ENCODE results near the gene ZBTB12. TPM values are rescaled to one million over a fixed set of nuclear protein-coding genes. Genes with fewer than 3 reads are reported as not detected.

The ZBTB12 gene
- total RNA-seq, 4 donors from 2014 or later = 0.38 to 1.7 (median 0.93) TPM

- TF ChIP-seq CTCF (IDR thresholded peaks at IDR 0.05; ENCODE audit: low read depth) = no peak
These were observed 43.2 kb downstream of the ZBTB12 start for GRCh38 chr6:31858707-31859106.

- TF ChIP-seq CTCF (IDR thresholded peaks at IDR 0.05; ENCODE audit: low read depth) = no peak
These were observed 50.4 kb downstream of the ZBTB12 start for GRCh38 chr6:31851485-31851832.

GRCh38 chr6:31850765-31851484 is 51.0 kb downstream of the ZBTB12 start:
- no peak for TF ChIP-seq CTCF (IDR thresholded peaks at IDR 0.05; ENCODE audit: low read depth)

Small RNAs within 50 kb of the gene (small RNA-seq; reads per million reads assigned to genes)
- not detected for gene AL645922.1

Other genes starting within 250 kb of the ZBTB12 start
- gene BAG6, start 249.4 kb downstream of the ZBTB12 start, total RNA-seq = 100 to 1,000 TPM; 152 to 230 (median 170) TPM
- gene APOM, start 246.2 kb downstream of the ZBTB12 start, total RNA-seq = 1 to 10 TPM; 1.5 to 4.4 (median 3.1) TPM
- 10 to 100 TPM; 12.9 to 19.2 (median 15.7) TPM for gene C6orf47, start 241.3 kb downstream of the ZBTB12 start, total RNA-seq
- gene GPANK1, start 237.1 kb downstream of the ZBTB12 start, total RNA-seq = 10 to 100 TPM; 13.4 to 20.0 (median 16.7) TPM
- 100 to 1,000 TPM; 146 to 170 (median 165) TPM for gene CSNK2B, start 236.0 kb downstream of the ZBTB12 start, total RNA-seq
- gene LY6G5B, start 232.1 kb downstream of the ZBTB12 start, total RNA-seq = 10 to 100 TPM in 1 of 4 donors, 1 to 10 TPM in 3; 4.4 to 19.2 (median 6.5) TPM
- 1 to 10 TPM in 2 of 4 donors, not detected in 2; 1.4 to 1.5 TPM for gene LY6G5C, start 221.0 kb downstream of the ZBTB12 start, total RNA-seq
- gene ABHD16A, start 198.8 kb downstream of the ZBTB12 start, total RNA-seq = 10 to 100 TPM; 29.2 to 45.1 (median 35.6) TPM
- gene LY6G6F, start 195.2 kb downstream of the ZBTB12 start, total RNA-seq = not detected
- gene LY6G6D, start 186.7 kb downstream of the ZBTB12 start, total RNA-seq = not detected
- not detected for gene LY6G6C, start 180.3 kb downstream of the ZBTB12 start, total RNA-seq
- gene MPIG6B, start 178.7 kb downstream of the ZBTB12 start, total RNA-seq = under 1 TPM in 1 of 4 donors, not detected in 3; 0.33 TPM
- 100 to 1,000 TPM; 112 to 189 (median 160) TPM for gene DDAH2, start 172.8 kb downstream of the ZBTB12 start, total RNA-seq
- gene CLIC1, start 165.6 kb downstream of the ZBTB12 start, total RNA-seq = 100 to 1,000 TPM; 181 to 503 (median 311) TPM
- 10 to 100 TPM in 2 of 4 donors, 1 to 10 TPM in 2; 7.5 to 24.5 (median 9.0) TPM for gene MSH5, start 162.1 kb downstream of the ZBTB12 start, total RNA-seq
- 1 to 10 TPM in 2 of 4 donors, not detected in 2; 2.0 to 8.3 TPM for gene SAPCD1, start 139.4 kb downstream of the ZBTB12 start, total RNA-seq
- gene VWA7, start 124.8 kb downstream of the ZBTB12 start, total RNA-seq = not detected
- gene VARS1, start 106.3 kb downstream of the ZBTB12 start, total RNA-seq = 10 to 100 TPM; 20.6 to 49.7 (median 31.2) TPM
- 10 to 100 TPM; 14.3 to 27.5 (median 24.0) TPM for gene LSM2, start 95.1 kb downstream of the ZBTB12 start, total RNA-seq
- gene HSPA1L, start 86.8 kb downstream of the ZBTB12 start, total RNA-seq = 1 to 10 TPM in 3 of 4 donors, under 1 TPM in 1; 0.65 to 2.9 (median 1.2) TPM
- gene HSPA1A, start 86.5 kb downstream of the ZBTB12 start, total RNA-seq = 100 to 1,000 TPM; 100 to 210 (median 165) TPM
- gene HSPA1B, start 74.3 kb downstream of the ZBTB12 start, total RNA-seq = 100 to 1,000 TPM in 2 of 4 donors, 10 to 100 TPM in 2; 61.8 to 153 (median 91.6) TPM
- 10 to 100 TPM; 24.9 to 46.6 (median 40.2) TPM for gene NEU1, start 39.3 kb downstream of the ZBTB12 start, total RNA-seq
- under 1 TPM in 1 of 4 donors, not detected in 3; 0.51 TPM for gene SLC44A4, start 23.1 kb downstream of the ZBTB12 start, total RNA-seq
- 10 to 100 TPM in 3 of 4 donors, 1 to 10 TPM in 1; 9.5 to 33.3 (median 23.3) TPM for gene EHMT2, start 4.4 kb downstream of the ZBTB12 start, total RNA-seq
- 10 to 100 TPM; 16.4 to 96.4 (median 34.6) TPM for gene C2, start 25.6 kb upstream of the ZBTB12 start, total RNA-seq
- 10 to 100 TPM; 25.1 to 35.4 (median 33.8) TPM for gene CFB, start 44.0 kb upstream of the ZBTB12 start, total RNA-seq
- gene NELFE, start 56.9 kb upstream of the ZBTB12 start, total RNA-seq = 10 to 100 TPM; 58.8 to 96.6 (median 68.5) TPM
- gene SKIC2, start 57.1 kb upstream of the ZBTB12 start, total RNA-seq = 10 to 100 TPM; 16.1 to 44.6 (median 32.2) TPM
- 10 to 100 TPM; 11.1 to 17.5 (median 12.4) TPM for gene DXO, start 70.1 kb upstream of the ZBTB12 start, total RNA-seq
- 10 to 100 TPM in 3 of 4 donors, 1 to 10 TPM in 1; 5.1 to 17.2 (median 13.5) TPM for gene C4A, start 80.0 kb upstream of the ZBTB12 start, total RNA-seq
- 10 to 100 TPM in 1 of 4 donors, 1 to 10 TPM in 3; 5.1 to 17.3 (median 8.9) TPM for gene C4B, start 112.7 kb upstream of the ZBTB12 start, total RNA-seq
- gene CYP21A2, start 136.3 kb upstream of the ZBTB12 start, total RNA-seq = under 1 TPM in 1 of 4 donors, not detected in 3; 0.57 TPM
- gene TNXB, start 207.3 kb upstream of the ZBTB12 start, total RNA-seq = 100 to 1,000 TPM in 3 of 4 donors, 10 to 100 TPM in 1; 93.9 to 261 (median 142) TPM
- 10 to 100 TPM; 27.6 to 64.0 (median 30.9) TPM for gene ATF6B, start 226.2 kb upstream of the ZBTB12 start, total RNA-seq
- gene FKBPL, start 228.2 kb upstream of the ZBTB12 start, total RNA-seq = 1 to 10 TPM in 3 of 4 donors, under 1 TPM in 1; 0.98 to 3.2 (median 2.1) TPM
- gene PRRT1, start 249.9 kb upstream of the ZBTB12 start, total RNA-seq = 1 to 10 TPM in 1 of 4 donors, under 1 TPM in 2, not detected in 1; 0.34 to 1.3 (median 0.57) TPM

Data from subcutaneous adipose tissue (tissue), 4 donors.